H9 (cell line): Measurements from ENCODE around the gene PDIA4. TPM values are rescaled to one million over a fixed set of nuclear protein-coding genes. Genes with fewer than 3 reads are reported as not detected.

Experiments
- DNase-seq: peaks from one replicate; pipeline ENCODE4 v3.0.0-alpha.2; 2017
- H2AFZ ChIP-seq: one replicate; pipeline ENCODE4 v1.6.1; 2013; ENCODE audit warnings: mild to moderate bottlenecking, low read length, control low read depth, moderate library complexity
- H2AK5ac ChIP-seq: 2 replicates; pipeline ENCODE4 v1.6.1; 2013; ENCODE audit warnings: low read length, control low read depth, mixed read lengths; ENCODE audit not compliant: insufficient read length
- H2BK120ac ChIP-seq: one replicate; pipeline ENCODE4 v1.6.1; 2013; ENCODE audit warnings: low read depth, mild to moderate bottlenecking, low read length, control low read depth, inconsistent platforms; ENCODE audit not compliant: poor library complexity, severe bottlenecking
- H2BK12ac ChIP-seq: 2 replicates; pipeline ENCODE4 v1.6.1; 2013; ENCODE audit warnings: low read length, control low read depth, mixed read lengths, low read depth; ENCODE audit not compliant: insufficient read length
- H2BK15ac ChIP-seq: 2 replicates; pipeline ENCODE4 v1.6.1; 2013; ENCODE audit warnings: low read depth, low read length, control low read depth
- H2BK20ac ChIP-seq: one replicate; pipeline ENCODE4 v1.6.1; 2013; ENCODE audit warnings: low read depth, mild to moderate bottlenecking, low read length, control low read depth, inconsistent platforms; ENCODE audit not compliant: poor library complexity, severe bottlenecking
- H2BK5ac ChIP-seq: 2 replicates; pipeline ENCODE4 v1.6.1; 2013; ENCODE audit warnings: low read length, control low read depth, mixed read lengths; ENCODE audit not compliant: insufficient read length
- H3K14ac ChIP-seq: 2 replicates; pipeline ENCODE4 v1.6.1; 2013; ENCODE audit warnings: low read length, control low read depth; ENCODE audit not compliant: insufficient read depth
- H3K18ac ChIP-seq: 2 replicates; pipeline ENCODE4 v1.6.1; 2013; ENCODE audit warnings: low read depth, mild to moderate bottlenecking, mixed read lengths, low read length, control low read depth; ENCODE audit not compliant: insufficient read length
- H3K23ac ChIP-seq: 2 replicates; pipeline ENCODE4 v1.6.1; 2013; ENCODE audit warnings: low read length, control low read depth, mixed read lengths, low read depth; ENCODE audit not compliant: insufficient read length
- H3K23me2 ChIP-seq: 2 replicates; pipeline ENCODE4 v1.6.1; 2013; ENCODE audit warnings: low read depth, mild to moderate bottlenecking, mixed read lengths, low read length, control low read depth; ENCODE audit not compliant: insufficient read length, poor library complexity, severe bottlenecking
- H3K27ac ChIP-seq: 2 replicates; pipeline ENCODE4 v1.5.1; 2013; ENCODE audit warnings: low read length, control low read depth, mixed read lengths, low read depth; ENCODE audit not compliant: insufficient read length
- H3K27me3 ChIP-seq: 2 replicates; pipeline ENCODE4 v1.6.1; 2013; ENCODE audit warnings: low read length, control low read depth, inconsistent platforms; ENCODE audit not compliant: insufficient read depth
- H3K4ac ChIP-seq: 2 replicates; pipeline ENCODE4 v1.6.1; 2013; ENCODE audit warnings: low read depth, mild to moderate bottlenecking, control low read depth, inconsistent platforms, low read length, moderate library complexity
- H3K4me1 ChIP-seq: 2 replicates; pipeline ENCODE4 v1.6.1; 2013; ENCODE audit warnings: low read length, control low read depth, inconsistent platforms; ENCODE audit not compliant: insufficient read depth
- H3K4me2 ChIP-seq: 2 replicates; pipeline ENCODE4 v1.6.1; 2013; ENCODE audit warnings: low read length, control low read depth, mixed read lengths; ENCODE audit not compliant: insufficient read length, insufficient read depth
- H3K56ac ChIP-seq: 2 replicates; pipeline ENCODE4 v1.6.1; 2013; ENCODE audit warnings: low read depth, mild to moderate bottlenecking, mixed read lengths, low read length, control low read depth; ENCODE audit not compliant: insufficient read length
- H3K79me1 ChIP-seq: 2 replicates; pipeline ENCODE4 v1.6.1; 2013; ENCODE audit warnings: low read depth, mild to moderate bottlenecking, moderate library complexity, low read length, control low read depth, inconsistent platforms; ENCODE audit not compliant: insufficient read depth, poor library complexity, severe bottlenecking
- H3K79me2 ChIP-seq: 2 replicates; pipeline ENCODE4 v1.6.1; 2013; ENCODE audit warnings: low read length, control low read depth, inconsistent platforms; ENCODE audit not compliant: insufficient read depth
- H3K9ac ChIP-seq: 2 replicates; pipeline ENCODE4 v1.6.1; 2013; ENCODE audit warnings: low read length, control low read depth, mixed read lengths; ENCODE audit not compliant: insufficient read length; ENCODE audit errors: extremely low read depth
- H3K9me3 ChIP-seq: one replicate; pipeline ENCODE4 v1.6.1; 2013; ENCODE audit warnings: low read depth, low read length, inconsistent platforms; ENCODE audit not compliant: control insufficient read depth
- H3T11ph ChIP-seq: one replicate; pipeline ENCODE4 v1.6.1; 2013; ENCODE audit warnings: mild to moderate bottlenecking, low read length, control low read depth, inconsistent platforms
- H4K20me1 ChIP-seq: one replicate; pipeline ENCODE4 v1.6.1; 2013; ENCODE audit not compliant: control insufficient read depth, insufficient read length, insufficient read depth
- H4K5ac ChIP-seq: 2 replicates; pipeline ENCODE4 v1.6.1; 2013; ENCODE audit warnings: low read depth, mild to moderate bottlenecking, mixed read lengths, low read length, control low read depth; ENCODE audit not compliant: insufficient read length
- H4K8ac ChIP-seq: replicated peaks from 2 replicates; pipeline ENCODE4 v1.6.1; 2013; ENCODE audit warnings: low read length, control low read depth, mixed read lengths, low read depth; ENCODE audit not compliant: insufficient read length
- H4K91ac ChIP-seq: 2 replicates; pipeline ENCODE4 v1.6.1; 2013; ENCODE audit warnings: low read depth, mild to moderate bottlenecking, moderate library complexity, mixed read lengths, low read length, control low read depth; ENCODE audit not compliant: insufficient read length
- H3K27ac Mint-ChIP-seq, 3 experiments: 2 replicates in 2 of 3; 3 replicates in 1 of 3; pipeline ENCODE4 v1.8.0; 2020 to 2021; ENCODE audit warnings: mixed read lengths in 3 of 3, mild to moderate bottlenecking in 1 of 3, moderate library complexity in 1 of 3
- H3K27me3 Mint-ChIP-seq: 2 replicates; pipeline ENCODE4 v1.8.0; 2021; ENCODE audit warnings: low read depth, mild to moderate bottlenecking, moderate library complexity, mixed read lengths
- H3K36me3 Mint-ChIP-seq, 3 experiments: 2 replicates in 2 of 3; 3 replicates in 1 of 3; pipeline ENCODE4 v1.8.0; 2020 to 2021; ENCODE audit warnings: low read depth in 3 of 3, mixed read lengths in 3 of 3; ENCODE audit not compliant: insufficient read depth in 1 of 3
- H3K4me1 Mint-ChIP-seq, 2 experiments: 2 replicates each; pipeline ENCODE4 v1.8.0; 2020; ENCODE audit warnings: mixed read lengths in 2 of 2
- H3K4me3 Mint-ChIP-seq, 2 experiments: 2 replicates in 1 of 2; 3 replicates in 1 of 2; pipeline ENCODE4 v1.8.0; 2020 to 2021; ENCODE audit warnings: mild to moderate bottlenecking in 2 of 2, mixed read lengths in 2 of 2, moderate library complexity in 1 of 2
- H3K9me3 Mint-ChIP-seq, 2 experiments: 2 replicates in 1 of 2; 3 replicates in 1 of 2; pipeline ENCODE4 v1.8.0; 2020; ENCODE audit warnings: mild to moderate bottlenecking in 2 of 2, mixed read lengths in 2 of 2, moderate library complexity in 1 of 2
- WGBS: extraction: QIAGEN DNeasy Blood & Tissue Kit; methylation state at CpG from one replicate; pipeline ENCODE4 v1.1.7; 2013; ENCODE audit warnings: missing lambda C conversion rate, low lambda C conversion rate, mixed read lengths; ENCODE audit not compliant: insufficient read length; ENCODE audit errors: extremely low coverage; 5-methylcytosine and 5-hydroxymethylcytosine counted together
- total RNA-seq: library from RNA; stranded (reverse); gene quantifications from 2 replicates; pipeline ENCODE4 v1.2.1, GENCODE V29; 2021
- TF ChIP-seq, protein P1 (sequence below): fragments of 200-600 bp; sonication (generic); conservative IDR thresholded peaks from 3 replicates; pipeline ENCODE4 v1.8.0; 2021; ENCODE audit warnings: antibody characterized with exemption, mild to moderate bottlenecking

PDIA4 gene
- total RNA-seq, 1 experiment from 2014 or later = 217 TPM

DNA sequence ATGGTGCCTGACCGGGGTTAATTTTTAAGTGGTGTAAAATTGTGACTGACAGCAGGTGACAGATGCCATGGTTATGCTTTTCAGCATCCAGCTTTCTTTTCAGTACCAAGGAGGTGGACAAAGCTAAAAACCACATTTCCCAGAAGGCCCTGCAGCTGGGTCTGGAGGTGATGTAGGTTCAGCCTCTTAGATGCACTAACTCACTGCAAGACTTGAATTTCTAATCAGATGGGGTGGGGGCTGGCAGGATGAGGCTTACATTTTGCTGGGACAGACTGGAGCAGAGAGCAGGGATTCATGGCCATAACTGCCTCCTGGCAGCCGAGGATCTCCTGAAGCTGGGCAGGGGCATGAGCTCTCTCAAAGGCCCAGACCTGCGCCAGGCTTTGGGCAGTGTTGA, 52.4 kb downstream of the PDIA4 start:
- H3K27me3 Mint-ChIP-seq = no peaks in the 10 kb centered on the region
- no peaks in the 10 kb centered on the region for H3K27me3 ChIP-seq
- TF ChIP-seq, protein P1, sequence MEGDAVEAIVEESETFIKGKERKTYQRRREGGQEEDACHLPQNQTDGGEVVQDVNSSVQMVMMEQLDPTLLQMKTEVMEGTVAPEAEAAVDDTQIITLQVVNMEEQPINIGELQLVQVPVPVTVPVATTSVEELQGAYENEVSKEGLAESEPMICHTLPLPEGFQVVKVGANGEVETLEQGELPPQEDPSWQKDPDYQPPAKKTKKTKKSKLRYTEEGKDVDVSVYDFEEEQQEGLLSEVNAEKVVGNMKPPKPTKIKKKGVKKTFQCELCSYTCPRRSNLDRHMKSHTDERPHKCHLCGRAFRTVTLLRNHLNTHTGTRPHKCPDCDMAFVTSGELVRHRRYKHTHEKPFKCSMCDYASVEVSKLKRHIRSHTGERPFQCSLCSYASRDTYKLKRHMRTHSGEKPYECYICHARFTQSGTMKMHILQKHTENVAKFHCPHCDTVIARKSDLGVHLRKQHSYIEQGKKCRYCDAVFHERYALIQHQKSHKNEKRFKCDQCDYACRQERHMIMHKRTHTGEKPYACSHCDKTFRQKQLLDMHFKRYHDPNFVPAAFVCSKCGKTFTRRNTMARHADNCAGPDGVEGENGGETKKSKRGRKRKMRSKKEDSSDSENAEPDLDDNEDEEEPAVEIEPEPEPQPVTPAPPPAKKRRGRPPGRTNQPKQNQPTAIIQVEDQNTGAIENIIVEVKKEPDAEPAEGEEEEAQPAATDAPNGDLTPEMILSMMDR = no peak
- H3K4me2 ChIP-seq = no peak overlapping the region
- no peak overlapping the region for H2BK15ac ChIP-seq
- no peak overlapping the region for H4K5ac ChIP-seq
- no peak overlapping the region for H3K56ac ChIP-seq
- H3K9me3 Mint-ChIP-seq = no peaks in the 10 kb centered on the region
- H3K9ac ChIP-seq = no peak overlapping the region
- H3K79me2 ChIP-seq = no peaks in the 10 kb centered on the region
- no peak overlapping the region for H2BK5ac ChIP-seq
- H2BK12ac ChIP-seq = no peak overlapping the region
- peak overlapping the region; percentile 35 to 92 (median 70); a peak in 5 of 7 replicates for H3K27ac Mint-ChIP-seq
- no peaks in the 10 kb centered on the region for H3K79me1 ChIP-seq
- no peak overlapping the region for H4K8ac ChIP-seq
- no peak overlapping the region for H2BK20ac ChIP-seq
- no peak overlapping the region for H4K91ac ChIP-seq
- no peak overlapping the region for H2AK5ac ChIP-seq
- no CpG with 5 or more reads among the region's 3 CpGs for WGBS
- no peak overlapping the region for H3K27ac ChIP-seq
- no peak overlapping the region for H3K23ac ChIP-seq
- no peaks in the 10 kb centered on the region for H3K36me3 Mint-ChIP-seq
- H3K4ac ChIP-seq = no peak overlapping the region
- no peak overlapping the region for H3T11ph ChIP-seq
- H3K14ac ChIP-seq = no peak overlapping the region
- no peak overlapping the region; a peak in 1 of 5 replicates for H3K4me3 Mint-ChIP-seq
- no peaks in the 10 kb centered on the region for H3K9me3 ChIP-seq
- no peaks in the 10 kb centered on the region for H4K20me1 ChIP-seq
- no peak overlapping the region for H2AFZ ChIP-seq
- H3K18ac ChIP-seq = no peak overlapping the region
- DNase-seq = no peak
- H3K4me1 ChIP-seq = peaks cover 2% of the 10 kb centered on the region; the same call in 1 of the 2 replicates
- H2BK120ac ChIP-seq = no peak overlapping the region
- H3K4me1 Mint-ChIP-seq = peaks cover 22 to 35% of the 10 kb centered on the region in 2 experiments
- no peaks in the 10 kb centered on the region for H3K23me2 ChIP-seq
